ENCODE results near the gene ITPRIPL1.

DNA sequence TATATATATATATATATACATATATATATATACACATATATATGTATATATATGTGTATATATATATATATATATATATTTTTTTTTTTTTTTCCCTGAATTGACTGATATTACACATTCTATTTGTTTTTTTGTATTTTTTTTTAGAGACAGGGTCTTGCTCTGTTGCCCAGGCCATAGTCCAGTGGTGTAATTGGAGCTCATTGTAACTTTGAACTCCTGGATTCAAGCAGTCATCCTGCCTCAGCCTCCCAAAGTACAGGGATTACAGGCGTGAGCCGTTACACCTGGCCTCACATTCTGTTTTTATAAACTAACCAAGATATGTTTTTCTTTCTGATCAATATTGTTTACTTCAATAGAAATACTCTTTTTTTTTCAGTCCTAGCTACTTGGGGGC, 36.6 kb downstream of the ITPRIPL1 start:
- TF ChIP-seq SUZ12 (IDR thresholded peaks at IDR 0.05; ENCODE audit: extremely low read depth, insufficient read depth, insufficient read length) (no peak), YY1 (IDR thresholded peaks at IDR 0.05; ENCODE audit: insufficient read depth, insufficient read length) (no peak)

Data from NT2/D1 (cell line).